Sigmoid colon (tissue), 4 donors: Measurements from ENCODE around the gene ACO2.

Source experiments
- CTCF ChIP-seq, 4 experiments: fragments of 450-650 bp in 3 of 4; fragments of 200-600 bp in 1 of 4; IDR thresholded peaks; one replicate each; pipeline ENCODE4 v1.5.1; 2016 to 2019; ENCODE audit warnings: antibody characterized with exemption in 4 of 4, mild to moderate bottlenecking in 3 of 4, moderate library complexity in 2 of 4
- EP300 ChIP-seq, 4 donors: sonication (generic); formaldehyde crosslinking; IDR thresholded peaks; one replicate each; pipeline ENCODE4 v1.6.1; 2017; ENCODE audit warnings: antibody characterized with exemption in 4 of 4
- POLR2A ChIP-seq, 2 donors: fragments of 450-650 bp; IDR thresholded peaks; one replicate each; pipeline ENCODE4 v1.6.1; 2016; ENCODE audit warnings: antibody characterized with exemption in 2 of 2, mild to moderate bottlenecking in 2 of 2, moderate library complexity in 2 of 2
- POLR2AphosphoS5 ChIP-seq, 4 donors: sonication (generic); formaldehyde crosslinking; IDR thresholded peaks; one replicate each; pipeline ENCODE4 v1.6.1; 2017; ENCODE audit warnings: antibody characterized with exemption in 4 of 4

DNA sequence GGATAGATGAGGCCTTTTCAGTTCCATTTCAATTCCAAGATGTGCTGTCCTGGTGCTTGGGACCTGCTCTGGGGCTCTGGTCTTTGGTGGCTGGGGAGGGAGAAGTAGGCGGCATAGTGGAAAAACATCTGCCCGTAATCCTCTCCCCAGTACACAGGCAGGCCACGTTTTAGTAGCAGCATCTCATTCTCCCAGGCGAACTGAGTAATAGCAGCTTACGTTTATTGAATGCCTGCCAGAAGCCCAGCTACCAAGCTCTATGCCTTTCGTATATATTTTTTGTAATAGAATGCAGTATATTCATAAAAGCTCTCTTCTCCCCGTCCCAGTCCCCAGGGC, 11.4 kb downstream of the ACO2 start:
- TF ChIP-seq CTCF (IDR thresholded peaks at IDR 0.05) (no peak), POLR2A (IDR thresholded peaks at IDR 0.05) (no peak), POLR2AphosphoS5 (IDR thresholded peaks at IDR 0.05) (peak in 1 of 4 donors; percentile 30), EP300 (IDR thresholded peaks at IDR 0.05) (no peak)
